ENCODE results near the gene RTP2.

Gene RTP2

GRCh38 chr3:187669675-187670504 lies 32.5 kb downstream of the RTP2 start, which contains the start of gene SST:
Gene SST, minus strand, starts transcription at chr3:187670394. Its CDS starts 103 bp downstream, at chr3:187670291.
- DNase-seq (ENCODE audit: low spot score) = peak; percentile 49

- no peak for DNase-seq (ENCODE audit: low spot score)
Measured at GRCh38 chr3:187667526-187667925, 34.8 kb downstream of the RTP2 start.

- no peak for DNase-seq (ENCODE audit: low spot score)
Measured at GRCh38 chr3:187665764-187666402, 36.5 kb downstream of the RTP2 start.

GRCh38 chr3:187665010-187665409 lies 37.3 kb downstream of the RTP2 start:
- no peak for DNase-seq (ENCODE audit: low spot score)

- no peak for DNase-seq (ENCODE audit: low spot score)
Measured at GRCh38 chr3:187662848-187663409, 39.4 kb downstream of the RTP2 start.

GRCh38 chr3:187661267-187661666 lies 41.1 kb downstream of the RTP2 start:
- DNase-seq (ENCODE audit: low spot score) = no peak

- DNase-seq (ENCODE audit: low spot score) = no peak
Measured at GRCh38 chr3:187651282-187651681, 51.1 kb downstream of the RTP2 start.
